ENCODE measurements around the gene ASPHD2. TPM values are rescaled to one million over a fixed set of nuclear protein-coding genes. Genes with fewer than 3 reads are reported as not detected.

Gene ASPHD2
- polyA plus RNA-seq, 1 of the 3 experiments (the other 2 are of a cell fraction), result 2.2 TPM

DNA sequence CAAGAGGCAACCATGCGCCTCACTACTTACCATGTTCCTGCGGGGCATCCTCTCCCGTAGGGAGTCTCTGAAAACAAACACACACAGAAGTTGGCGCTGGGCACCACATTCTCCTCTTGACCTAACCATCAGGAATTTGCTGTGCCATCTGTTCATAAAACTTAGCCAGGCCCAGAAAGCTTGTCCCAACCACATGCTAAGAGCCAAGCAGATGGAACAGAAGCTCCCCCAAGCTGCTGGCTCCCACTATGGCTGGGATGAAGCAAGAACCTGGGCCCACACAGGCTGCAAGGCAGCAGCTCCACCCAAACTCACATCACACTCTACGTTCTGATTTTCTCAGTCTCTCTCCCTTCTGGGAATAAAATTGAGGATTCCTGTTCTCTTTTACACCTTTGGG, 37.1 kb downstream of the ASPHD2 start:
- ChIA-PET CTCF (interaction anchor here (0.8 to 5.2 kb wide), 3 partner anchors 15 to 182 kb away, joined by 3 to 31 read pairs (median 3); no protein-coding TSS in a partner anchor), POLR2A (no interaction called here)
- peaks cover 35 to 90% of the 10 kb centered on the region in 2 experiments for H3K36me3 ChIP-seq (replicated peaks in 1 of 2; ENCODE audit: control insufficient read depth in 1 of 2, insufficient read depth in 2 of 2, low read length in 1 of 2)

DNA sequence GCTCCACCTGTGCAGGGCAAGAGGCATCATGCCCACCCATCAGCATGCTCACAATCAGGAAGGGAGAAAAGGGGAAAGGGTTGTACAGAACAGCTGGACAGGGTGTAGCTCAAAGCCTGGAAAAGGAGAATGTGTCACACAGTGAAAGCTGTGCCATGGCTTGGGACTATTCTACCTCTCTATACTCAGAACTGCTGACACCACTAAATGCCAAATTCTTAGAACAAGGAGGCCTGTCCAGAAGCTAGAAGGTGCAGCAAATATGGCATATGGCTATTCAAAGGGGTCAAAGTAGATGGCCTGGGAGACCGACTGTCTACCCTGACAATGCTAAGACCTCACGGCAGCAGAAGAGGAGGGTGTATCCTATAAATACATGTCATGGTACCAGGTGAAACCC, 41.7 kb downstream of the ASPHD2 start:
- Histone ChIP-seq H3K36me3 (replicated peaks in 1 of 2; ENCODE audit: control insufficient read depth in 1 of 2, insufficient read depth in 2 of 2, low read length in 1 of 2) (peaks cover 40 to 84% of the 10 kb centered on the region in 2 experiments), H3K9ac (no peak overlapping the region), H3K27ac (ENCODE audit: low read depth in 2 of 2, low read length in 1 of 2) (peak overlapping the region in 1 of 2 experiments; percentile 61; a peak in 3 of 4 replicates), H4K20me1 (ENCODE audit: insufficient read depth) (no peaks in the 10 kb centered on the region), H3K4me1 (ENCODE audit: control insufficient read depth in 1 of 2, insufficient read depth in 2 of 2, low read depth in 1 of 2, low read length in 1 of 2) (peaks cover 0 to 7% of the 10 kb centered on the region in 2 experiments; a peak in 1 of 4 replicates), H3K79me2 (ENCODE audit: insufficient read depth) (no peaks in the 10 kb centered on the region), H3K9me2 (no peaks in the 10 kb centered on the region), H2AFZ (ENCODE audit: low read depth) (no peak overlapping the region), H3K9me3 (no peaks in the 10 kb centered on the region), H3K4me2 (0 out of 2 replicates have a peak overlapping the region, but pooled peaks have one; percentile 3), H3F3A (replicated peaks; ENCODE audit: insufficient read depth) (peaks cover 9% of the 10 kb centered on the region), H3K27me3 (ENCODE audit: insufficient read depth) (no peaks in the 10 kb centered on the region), H3K4me3 (ENCODE audit: low read depth in 2 of 2, low read length in 1 of 2) (no peak overlapping the region)
- no peak for DNase-seq
- POLR2A ChIA-PET, result no interaction called here
- WGBS (ENCODE audit: low lambda C conversion rate), result 100% methylated on average over 2 of the region's 2 CpGs
- CTCF ChIA-PET, result interaction anchor here (1.0 to 1.6 kb wide), 2 partner anchors 9 to 103 kb away, joined by 5 read pairs; no protein-coding TSS in a partner anchor
- TF ChIP-seq, protein P1, sequence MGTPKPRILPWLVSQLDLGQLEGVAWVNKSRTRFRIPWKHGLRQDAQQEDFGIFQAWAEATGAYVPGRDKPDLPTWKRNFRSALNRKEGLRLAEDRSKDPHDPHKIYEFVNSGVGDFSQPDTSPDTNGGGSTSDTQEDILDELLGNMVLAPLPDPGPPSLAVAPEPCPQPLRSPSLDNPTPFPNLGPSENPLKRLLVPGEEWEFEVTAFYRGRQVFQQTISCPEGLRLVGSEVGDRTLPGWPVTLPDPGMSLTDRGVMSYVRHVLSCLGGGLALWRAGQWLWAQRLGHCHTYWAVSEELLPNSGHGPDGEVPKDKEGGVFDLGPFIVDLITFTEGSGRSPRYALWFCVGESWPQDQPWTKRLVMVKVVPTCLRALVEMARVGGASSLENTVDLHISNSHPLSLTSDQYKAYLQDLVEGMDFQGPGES (IDR thresholded peaks at IDR 0.05; ENCODE audit: low read depth, low read length), result no peak
- TF ChIP-seq, protein P2, sequence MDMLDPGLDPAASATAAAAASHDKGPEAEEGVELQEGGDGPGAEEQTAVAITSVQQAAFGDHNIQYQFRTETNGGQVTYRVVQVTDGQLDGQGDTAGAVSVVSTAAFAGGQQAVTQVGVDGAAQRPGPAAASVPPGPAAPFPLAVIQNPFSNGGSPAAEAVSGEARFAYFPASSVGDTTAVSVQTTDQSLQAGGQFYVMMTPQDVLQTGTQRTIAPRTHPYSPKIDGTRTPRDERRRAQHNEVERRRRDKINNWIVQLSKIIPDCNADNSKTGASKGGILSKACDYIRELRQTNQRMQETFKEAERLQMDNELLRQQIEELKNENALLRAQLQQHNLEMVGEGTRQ (IDR thresholded peaks at IDR 0.05; ENCODE audit: borderline replicate concordance, low read depth, low read length), result no peak

More for the DNA sequence above, 37.1 kb downstream of the ASPHD2 start:
- no peak overlapping the region for H2AFZ ChIP-seq (ENCODE audit: low read depth)
- H3K4me2 ChIP-seq, result no peak overlapping the region
- no peaks in the 10 kb centered on the region for H4K20me1 ChIP-seq (ENCODE audit: insufficient read depth)
- H3K79me2 ChIP-seq (ENCODE audit: insufficient read depth), result no peaks in the 10 kb centered on the region
- no peak overlapping the region for H3K4me3 ChIP-seq (ENCODE audit: low read depth in 2 of 2, low read length in 1 of 2)
- peaks cover 3% of the 10 kb centered on the region for H3F3A ChIP-seq (replicated peaks; ENCODE audit: insufficient read depth)
- H3K9me2 ChIP-seq, result no peaks in the 10 kb centered on the region
- no peak for TF ChIP-seq EZH2phosphoT487 (IDR thresholded peaks at IDR 0.05; ENCODE audit: borderline replicate concordance, low read depth)
- no peak for TF ChIP-seq RAD21 (IDR thresholded peaks at IDR 0.05; ENCODE audit: low read length)
- TF ChIP-seq, protein P3, sequence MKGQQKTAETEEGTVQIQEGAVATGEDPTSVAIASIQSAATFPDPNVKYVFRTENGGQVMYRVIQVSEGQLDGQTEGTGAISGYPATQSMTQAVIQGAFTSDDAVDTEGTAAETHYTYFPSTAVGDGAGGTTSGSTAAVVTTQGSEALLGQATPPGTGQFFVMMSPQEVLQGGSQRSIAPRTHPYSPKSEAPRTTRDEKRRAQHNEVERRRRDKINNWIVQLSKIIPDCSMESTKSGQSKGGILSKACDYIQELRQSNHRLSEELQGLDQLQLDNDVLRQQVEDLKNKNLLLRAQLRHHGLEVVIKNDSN (IDR thresholded peaks at IDR 0.05; ENCODE audit: borderline replicate concordance, low read depth), result no peak
- TF ChIP-seq TCF12 (IDR thresholded peaks at IDR 0.05), result no peak
- TF ChIP-seq POLR2AphosphoS5 (IDR thresholded peaks at IDR 0.05; ENCODE audit: low read depth, low read length), result no peak
- TF ChIP-seq, protein P4, sequence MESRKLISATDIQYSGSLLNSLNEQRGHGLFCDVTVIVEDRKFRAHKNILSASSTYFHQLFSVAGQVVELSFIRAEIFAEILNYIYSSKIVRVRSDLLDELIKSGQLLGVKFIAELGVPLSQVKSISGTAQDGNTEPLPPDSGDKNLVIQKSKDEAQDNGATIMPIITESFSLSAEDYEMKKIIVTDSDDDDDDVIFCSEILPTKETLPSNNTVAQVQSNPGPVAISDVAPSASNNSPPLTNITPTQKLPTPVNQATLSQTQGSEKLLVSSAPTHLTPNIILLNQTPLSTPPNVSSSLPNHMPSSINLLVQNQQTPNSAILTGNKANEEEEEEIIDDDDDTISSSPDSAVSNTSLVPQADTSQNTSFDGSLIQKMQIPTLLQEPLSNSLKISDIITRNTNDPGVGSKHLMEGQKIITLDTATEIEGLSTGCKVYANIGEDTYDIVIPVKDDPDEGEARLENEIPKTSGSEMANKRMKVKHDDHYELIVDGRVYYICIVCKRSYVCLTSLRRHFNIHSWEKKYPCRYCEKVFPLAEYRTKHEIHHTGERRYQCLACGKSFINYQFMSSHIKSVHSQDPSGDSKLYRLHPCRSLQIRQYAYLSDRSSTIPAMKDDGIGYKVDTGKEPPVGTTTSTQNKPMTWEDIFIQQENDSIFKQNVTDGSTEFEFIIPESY (IDR thresholded peaks at IDR 0.05; ENCODE audit: borderline replicate concordance, low read depth), result no peak
- no peak for TF ChIP-seq ELF1 (IDR thresholded peaks at IDR 0.05)
- no peak for TF ChIP-seq TEAD4 (IDR thresholded peaks at IDR 0.05; ENCODE audit: borderline replicate concordance, insufficient read depth)
- no peak for TF ChIP-seq MEF2A (IDR thresholded peaks at IDR 0.05; ENCODE audit: borderline replicate concordance, low read depth)
- TF ChIP-seq, protein P5, sequence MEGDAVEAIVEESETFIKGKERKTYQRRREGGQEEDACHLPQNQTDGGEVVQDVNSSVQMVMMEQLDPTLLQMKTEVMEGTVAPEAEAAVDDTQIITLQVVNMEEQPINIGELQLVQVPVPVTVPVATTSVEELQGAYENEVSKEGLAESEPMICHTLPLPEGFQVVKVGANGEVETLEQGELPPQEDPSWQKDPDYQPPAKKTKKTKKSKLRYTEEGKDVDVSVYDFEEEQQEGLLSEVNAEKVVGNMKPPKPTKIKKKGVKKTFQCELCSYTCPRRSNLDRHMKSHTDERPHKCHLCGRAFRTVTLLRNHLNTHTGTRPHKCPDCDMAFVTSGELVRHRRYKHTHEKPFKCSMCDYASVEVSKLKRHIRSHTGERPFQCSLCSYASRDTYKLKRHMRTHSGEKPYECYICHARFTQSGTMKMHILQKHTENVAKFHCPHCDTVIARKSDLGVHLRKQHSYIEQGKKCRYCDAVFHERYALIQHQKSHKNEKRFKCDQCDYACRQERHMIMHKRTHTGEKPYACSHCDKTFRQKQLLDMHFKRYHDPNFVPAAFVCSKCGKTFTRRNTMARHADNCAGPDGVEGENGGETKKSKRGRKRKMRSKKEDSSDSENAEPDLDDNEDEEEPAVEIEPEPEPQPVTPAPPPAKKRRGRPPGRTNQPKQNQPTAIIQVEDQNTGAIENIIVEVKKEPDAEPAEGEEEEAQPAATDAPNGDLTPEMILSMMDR (IDR thresholded peaks at IDR 0.05), result no peak
- no peak overlapping the region for H3K27ac ChIP-seq (ENCODE audit: low read depth in 2 of 2, low read length in 1 of 2)
- peaks cover 0 to 4% of the 10 kb centered on the region in 2 experiments; a peak in 1 of 4 replicates for H3K4me1 ChIP-seq (ENCODE audit: control insufficient read depth in 1 of 2, insufficient read depth in 2 of 2, low read depth in 1 of 2, low read length in 1 of 2)
- DNase-seq, result no peak
- no peaks in the 10 kb centered on the region for H3K9me3 ChIP-seq
- no peaks in the 10 kb centered on the region for H3K27me3 ChIP-seq (ENCODE audit: insufficient read depth)
- no peak overlapping the region for H3K9ac ChIP-seq
- 98% methylated on average over 5 of the region's 5 CpGs for WGBS (ENCODE audit: low lambda C conversion rate)

All from SK-N-SH (cell line).